ENCODE data around the gene UBQLN3.

DNA sequence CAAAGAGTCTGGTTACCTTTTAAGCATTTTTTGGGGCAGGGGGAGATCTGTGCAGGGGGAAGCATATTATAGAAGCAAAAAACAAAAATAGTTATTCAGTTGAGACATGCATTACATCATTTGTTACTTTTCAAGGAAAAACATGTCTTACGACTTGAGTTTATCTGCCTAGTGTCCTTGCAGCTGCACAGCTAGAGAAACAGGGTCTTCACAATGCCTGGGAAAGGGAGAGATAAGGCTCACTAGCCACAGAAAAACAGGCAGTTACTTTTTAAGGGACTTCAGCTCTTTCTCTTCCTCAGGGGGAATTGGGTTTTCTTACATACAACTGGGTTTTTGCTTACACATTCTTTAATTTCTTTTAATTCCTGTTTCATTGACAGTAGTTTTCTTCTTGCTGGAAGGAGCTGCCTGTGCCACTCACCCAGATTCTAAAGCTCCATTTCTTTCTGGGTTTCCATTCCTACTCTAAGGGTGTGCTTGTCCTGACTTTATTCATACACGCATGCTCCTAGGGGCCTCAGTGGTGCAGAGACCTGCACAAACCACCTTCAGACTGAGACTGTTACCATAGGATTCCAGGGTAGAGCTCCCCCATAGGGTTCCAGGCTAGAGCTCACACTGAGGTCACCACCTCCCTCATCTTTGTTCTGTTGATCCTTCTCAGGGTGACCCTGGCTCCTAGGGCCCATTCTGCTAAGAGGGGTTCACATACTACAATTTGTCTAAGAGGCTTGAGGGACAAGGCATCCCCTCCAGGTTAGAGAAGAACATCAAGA, 21.5 kb upstream of the UBQLN3 start:
- TF ChIP-seq, protein P1, sequence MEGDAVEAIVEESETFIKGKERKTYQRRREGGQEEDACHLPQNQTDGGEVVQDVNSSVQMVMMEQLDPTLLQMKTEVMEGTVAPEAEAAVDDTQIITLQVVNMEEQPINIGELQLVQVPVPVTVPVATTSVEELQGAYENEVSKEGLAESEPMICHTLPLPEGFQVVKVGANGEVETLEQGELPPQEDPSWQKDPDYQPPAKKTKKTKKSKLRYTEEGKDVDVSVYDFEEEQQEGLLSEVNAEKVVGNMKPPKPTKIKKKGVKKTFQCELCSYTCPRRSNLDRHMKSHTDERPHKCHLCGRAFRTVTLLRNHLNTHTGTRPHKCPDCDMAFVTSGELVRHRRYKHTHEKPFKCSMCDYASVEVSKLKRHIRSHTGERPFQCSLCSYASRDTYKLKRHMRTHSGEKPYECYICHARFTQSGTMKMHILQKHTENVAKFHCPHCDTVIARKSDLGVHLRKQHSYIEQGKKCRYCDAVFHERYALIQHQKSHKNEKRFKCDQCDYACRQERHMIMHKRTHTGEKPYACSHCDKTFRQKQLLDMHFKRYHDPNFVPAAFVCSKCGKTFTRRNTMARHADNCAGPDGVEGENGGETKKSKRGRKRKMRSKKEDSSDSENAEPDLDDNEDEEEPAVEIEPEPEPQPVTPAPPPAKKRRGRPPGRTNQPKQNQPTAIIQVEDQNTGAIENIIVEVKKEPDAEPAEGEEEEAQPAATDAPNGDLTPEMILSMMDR (IDR thresholded peaks at IDR 0.05) = no peak
- TF ChIP-seq POLR2A (IDR thresholded peaks at IDR 0.05) = no peak
- TF ChIP-seq POLR2AphosphoS5 (IDR thresholded peaks at IDR 0.05) = no peak

Data from prostate gland (tissue), 2 donors.